Measurements from ENCODE around the gene MPRIP. TPM values are rescaled to one million over a fixed set of nuclear protein-coding genes. Genes with fewer than 3 reads are reported as not detected.

Gene MPRIP
- total RNA-seq, 2 experiments from 2014 or later = 132 to 135 TPM

DNA sequence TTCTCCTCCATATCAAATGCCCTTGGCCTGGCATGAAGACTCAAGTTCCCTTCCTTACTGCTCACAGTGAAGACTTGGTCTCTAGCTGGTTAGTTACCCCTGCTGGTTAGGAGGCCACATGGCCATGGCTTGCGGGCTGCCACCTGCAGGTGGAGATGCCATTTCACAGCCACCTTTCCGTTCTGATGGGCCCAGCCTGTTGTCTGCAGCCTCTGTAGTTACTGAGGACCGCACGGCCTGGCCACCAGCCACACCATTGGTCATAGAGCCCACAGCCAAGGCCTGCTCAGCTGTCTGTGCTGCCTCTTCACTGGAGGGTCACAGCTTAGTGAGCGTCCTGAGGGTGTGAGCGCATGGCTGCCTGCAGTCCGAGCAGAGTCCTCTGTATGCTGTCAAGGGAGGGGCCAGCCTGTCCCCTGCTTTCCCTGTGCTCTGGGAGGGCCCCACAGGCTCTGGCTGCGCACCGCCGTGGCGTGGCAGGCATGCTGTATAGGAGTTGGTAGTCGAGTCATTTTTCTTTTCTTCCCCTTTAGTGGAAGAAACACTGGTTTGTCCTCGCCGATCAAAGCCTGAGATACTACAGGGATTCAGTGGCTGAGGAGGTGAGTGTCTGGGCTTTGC is 104.6 kb downstream of the MPRIP start:
- H3K4me3 Mint-ChIP-seq = no peak overlapping the region
- ATAC-seq (peak; percentile 62), DNase-seq (peak; percentile 46)
- POLR2A ChIA-PET = no interaction called here
- CTCF ChIA-PET = interaction anchor here (0.9 to 1.6 kb wide), 3 partner anchors 22 to 155 kb away, joined by 3 read pairs; no protein-coding TSS in a partner anchor
- peak overlapping the region; percentile 3 for H3K27ac Mint-ChIP-seq
- no peaks in the 10 kb centered on the region for H3K27me3 Mint-ChIP-seq
- peaks cover 11% of the 10 kb centered on the region for H3K4me1 Mint-ChIP-seq (ENCODE audit: low read depth)
- no peaks in the 10 kb centered on the region for H3K9me3 Mint-ChIP-seq
- TF ChIP-seq, protein P1, sequence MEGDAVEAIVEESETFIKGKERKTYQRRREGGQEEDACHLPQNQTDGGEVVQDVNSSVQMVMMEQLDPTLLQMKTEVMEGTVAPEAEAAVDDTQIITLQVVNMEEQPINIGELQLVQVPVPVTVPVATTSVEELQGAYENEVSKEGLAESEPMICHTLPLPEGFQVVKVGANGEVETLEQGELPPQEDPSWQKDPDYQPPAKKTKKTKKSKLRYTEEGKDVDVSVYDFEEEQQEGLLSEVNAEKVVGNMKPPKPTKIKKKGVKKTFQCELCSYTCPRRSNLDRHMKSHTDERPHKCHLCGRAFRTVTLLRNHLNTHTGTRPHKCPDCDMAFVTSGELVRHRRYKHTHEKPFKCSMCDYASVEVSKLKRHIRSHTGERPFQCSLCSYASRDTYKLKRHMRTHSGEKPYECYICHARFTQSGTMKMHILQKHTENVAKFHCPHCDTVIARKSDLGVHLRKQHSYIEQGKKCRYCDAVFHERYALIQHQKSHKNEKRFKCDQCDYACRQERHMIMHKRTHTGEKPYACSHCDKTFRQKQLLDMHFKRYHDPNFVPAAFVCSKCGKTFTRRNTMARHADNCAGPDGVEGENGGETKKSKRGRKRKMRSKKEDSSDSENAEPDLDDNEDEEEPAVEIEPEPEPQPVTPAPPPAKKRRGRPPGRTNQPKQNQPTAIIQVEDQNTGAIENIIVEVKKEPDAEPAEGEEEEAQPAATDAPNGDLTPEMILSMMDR (IDR thresholded peaks at IDR 0.05) = peak; percentile 48
- intact Hi-C loops (cut with micrococcal nuclease) = no loop called here
- H3K36me3 Mint-ChIP-seq (ENCODE audit: low read depth) = peaks cover 15% of the 10 kb centered on the region

DNA sequence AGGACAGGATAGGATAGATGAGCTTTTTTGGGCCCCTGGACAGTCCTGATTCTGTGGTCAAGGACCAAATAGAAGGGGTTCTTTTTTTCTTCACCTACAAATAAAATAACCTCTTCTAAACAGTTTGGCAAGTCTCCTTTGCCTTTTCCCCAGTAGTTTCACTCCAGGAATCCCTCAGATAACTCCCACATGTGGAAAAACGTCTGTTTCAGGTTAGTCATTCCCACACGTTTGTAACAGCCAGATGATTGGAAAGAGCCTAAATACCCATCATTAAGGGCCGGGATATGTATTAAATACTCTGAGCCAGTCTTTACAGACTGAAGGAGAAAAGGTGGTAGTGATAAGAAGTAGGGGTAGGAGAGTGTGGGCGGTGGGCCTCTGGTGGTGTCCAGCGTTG is 105.6 kb downstream of the MPRIP start:
- POLR2A ChIA-PET = no interaction called here
- DNase-seq = no peak
- no peak for ATAC-seq
- no peak overlapping the region for H3K27ac Mint-ChIP-seq
- intact Hi-C loops (cut with micrococcal nuclease) = no loop called here
- H3K9me3 Mint-ChIP-seq = no peaks in the 10 kb centered on the region
- peaks cover 16% of the 10 kb centered on the region for H3K4me1 Mint-ChIP-seq (ENCODE audit: low read depth)
- no peak overlapping the region for H3K4me3 Mint-ChIP-seq
- no peaks in the 10 kb centered on the region for H3K27me3 Mint-ChIP-seq
- TF ChIP-seq, protein P1 (IDR thresholded peaks at IDR 0.05) = no peak
- CTCF ChIA-PET = interaction anchor here (1.6 kb wide), 1 partner anchor 147 kb away, joined by 3 read pairs; no protein-coding TSS in a partner anchor
- peaks cover 12% of the 10 kb centered on the region for H3K36me3 Mint-ChIP-seq (ENCODE audit: low read depth)

DNA sequence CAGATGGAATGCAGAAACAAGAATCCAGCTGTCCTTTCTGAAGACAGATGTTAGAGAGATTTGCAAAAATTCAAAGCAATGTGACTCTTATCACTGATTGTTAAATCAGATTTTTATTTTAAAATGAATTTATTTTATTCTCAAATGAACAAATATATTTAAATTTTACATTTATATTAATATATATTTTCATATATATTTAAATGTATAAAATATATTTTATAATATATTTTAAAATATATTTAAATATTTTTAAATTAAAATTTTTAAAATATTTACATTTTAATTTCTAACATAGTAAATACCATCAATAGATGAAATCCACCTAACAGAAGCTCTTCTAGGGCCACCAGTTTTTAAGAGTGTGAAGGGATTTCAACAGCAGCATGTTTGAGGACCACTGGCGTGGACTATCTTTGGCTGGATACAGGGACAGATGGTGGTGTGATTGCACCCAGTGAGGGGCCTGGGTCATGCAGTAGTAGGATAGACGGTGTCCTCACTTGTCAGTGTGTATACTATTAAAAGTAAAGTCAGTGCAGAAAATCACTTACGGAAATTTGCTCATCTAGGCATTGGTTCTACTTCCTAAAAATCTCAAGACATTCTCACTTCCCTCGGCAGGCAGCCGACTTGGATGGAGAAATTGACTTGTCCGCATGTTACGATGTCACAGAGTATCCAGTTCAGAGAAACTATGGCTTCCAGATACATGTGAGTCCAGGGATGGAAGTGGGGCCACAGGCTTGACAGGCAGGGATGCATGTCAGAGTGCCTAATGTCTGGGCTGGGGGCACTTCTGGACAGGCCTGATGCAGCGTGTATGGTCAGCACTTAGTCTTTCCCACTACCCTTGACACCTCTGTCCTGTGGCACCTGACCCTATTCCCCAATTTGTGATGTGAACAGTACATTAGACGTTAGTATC is 107.5 kb downstream of the MPRIP start:
- Mint-ChIP-seq H3K4me3 (no peak overlapping the region), H3K4me1 (ENCODE audit: low read depth) (peaks cover 24% of the 10 kb centered on the region), H3K9me3 (no peaks in the 10 kb centered on the region), H3K36me3 (ENCODE audit: low read depth) (peaks cover 19% of the 10 kb centered on the region), H3K27ac (no peak overlapping the region), H3K27me3 (no peaks in the 10 kb centered on the region)
- no peak for DNase-seq
- ChIA-PET POLR2A (no interaction called here), CTCF (no interaction called here)
- intact Hi-C loops (cut with micrococcal nuclease) = no loop called here
- no peak for ATAC-seq
- TF ChIP-seq, protein P1 (IDR thresholded peaks at IDR 0.05) = no peak

DNA sequence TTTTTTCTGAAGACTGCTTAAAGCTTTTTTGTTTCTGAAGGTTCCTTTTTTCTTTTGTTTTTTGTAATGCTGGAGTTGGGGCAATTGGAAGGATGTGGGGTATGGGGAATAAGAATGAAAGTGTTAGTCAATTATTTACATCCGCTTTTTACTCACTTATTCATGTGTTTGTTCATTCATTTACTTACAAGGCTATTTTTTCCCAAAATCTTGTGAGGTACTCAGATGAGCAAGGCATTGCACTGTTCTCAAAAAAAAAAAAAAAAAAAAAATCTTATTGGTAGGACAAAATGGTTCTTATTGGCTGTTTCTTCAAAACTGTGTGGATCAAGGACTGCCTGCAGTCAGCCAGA is 108.2 kb downstream of the MPRIP start:
- Mint-ChIP-seq H3K4me3 (no peak overlapping the region), H3K27ac (no peak overlapping the region), H3K9me3 (no peaks in the 10 kb centered on the region), H3K27me3 (no peaks in the 10 kb centered on the region), H3K4me1 (ENCODE audit: low read depth) (peaks cover 25% of the 10 kb centered on the region), H3K36me3 (ENCODE audit: low read depth) (peaks cover 20% of the 10 kb centered on the region)
- DNase-seq = no peak
- ChIA-PET POLR2A (no interaction called here), CTCF (no interaction called here)
- intact Hi-C loops (cut with micrococcal nuclease) = no loop called here
- TF ChIP-seq, protein P1 (IDR thresholded peaks at IDR 0.05) = no peak
- peak; percentile 13 for ATAC-seq

DNA sequence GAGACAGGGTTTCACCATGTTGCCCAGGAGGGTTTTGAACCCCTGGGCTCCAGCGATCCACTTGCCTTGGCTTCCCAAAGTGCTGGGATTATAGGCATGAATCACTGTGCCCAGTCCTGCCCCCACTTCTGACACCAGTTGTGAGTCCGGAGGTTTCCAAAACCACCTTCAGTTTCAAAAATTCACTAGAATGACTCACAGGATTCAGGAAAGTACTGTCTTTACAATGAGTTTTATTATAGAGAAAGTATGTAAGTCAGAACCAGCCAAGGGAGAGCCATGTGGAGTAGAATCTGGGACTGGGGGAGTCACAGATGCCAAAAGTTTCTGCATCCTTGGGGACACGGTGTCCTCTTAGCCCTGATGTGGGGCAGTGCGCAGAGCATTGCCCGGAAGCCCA is 108.8 kb downstream of the MPRIP start:
- TF ChIP-seq, protein P1 (IDR thresholded peaks at IDR 0.05) = no peak
- peaks cover 25% of the 10 kb centered on the region for H3K4me1 Mint-ChIP-seq (ENCODE audit: low read depth)
- intact Hi-C loops (cut with micrococcal nuclease) = no loop called here
- ATAC-seq (no peak), DNase-seq (peak; percentile 24)
- no peaks in the 10 kb centered on the region for H3K9me3 Mint-ChIP-seq
- H3K27me3 Mint-ChIP-seq = no peaks in the 10 kb centered on the region
- no peak overlapping the region for H3K4me3 Mint-ChIP-seq
- ChIA-PET CTCF (no interaction called here), POLR2A (no interaction called here)
- H3K27ac Mint-ChIP-seq = no peak overlapping the region
- peaks cover 20% of the 10 kb centered on the region for H3K36me3 Mint-ChIP-seq (ENCODE audit: low read depth)

All from activated CD8-positive, alpha-beta T cell treated with anti-CD3 and anti-CD28 coated beads for 36 hours (primary cell).